ENCODE data around the gene SMARCB1. TPM values are rescaled to one million over a fixed set of nuclear protein-coding genes. Genes with fewer than 3 reads are reported as not detected.

SMARCB1 gene
- total and polyA plus RNA-seq, 2 experiments from 2014 or later = 114 to 132 TPM

- TF ChIP-seq REST (IDR thresholded peaks at IDR 0.05; ENCODE audit: unreplicated experiment) = no peak
Measured at GRCh38 chr22:23767303-23767672, 19.5 kb upstream of the SMARCB1 start (continued).

- Mint-ChIP-seq H3K27ac (no peak within 1 kb of the TSS), H3K4me3 (peak within 1 kb of the TSS; percentile 83)
- DNase-seq (ENCODE audit: low spot score) = peak; percentile 90
- TF ChIP-seq ZNF331 (CRISPR knock-in tag; IDR thresholded peaks at IDR 0.05; ENCODE audit: low read depth) (no peak), NANOG (IDR thresholded peaks at IDR 0.05; ENCODE audit: borderline replicate concordance) (no peak), EZH2 (IDR thresholded peaks at IDR 0.05; ENCODE audit: low read depth, unreplicated experiment) (no peak), ETS1 (IDR thresholded peaks at IDR 0.05) (no peak), CTCF (conservative IDR thresholded peaks at IDR 0.05; ENCODE audit: low read depth in 2 of 2) (peak; percentile 65 to 76), STAT1 (IDR thresholded peaks at IDR 0.05; ENCODE audit: unreplicated experiment) (no peak), REST (IDR thresholded peaks at IDR 0.05; ENCODE audit: unreplicated experiment) (no peak), CREB1 (CRISPR knock-in tag; IDR thresholded peaks at IDR 0.05; ENCODE audit: low read depth) (peak; percentile 28; the same call in 1 of the 2 replicates), EZH2phosphoT487 (IDR thresholded peaks at IDR 0.05; ENCODE audit: unreplicated experiment) (no peak)
Measured at GRCh38 chr22:23767673-23768548, 18.9 kb upstream of the SMARCB1 start, which contains the start of gene CHCHD10. TSS of gene CHCHD10 (minus strand) at chr22:23767972. CDS start at chr22:23767874, 98 bp downstream.

More at GRCh38 chr22:23767673-23768548, 18.9 kb upstream of the SMARCB1 start, which contains the start of gene CHCHD10:
- Histone ChIP-seq H4K20me1 (replicated peaks; ENCODE audit: insufficient read depth) (no peaks in the 10 kb centered on the region), H3K79me2 (replicated peaks; ENCODE audit: insufficient read depth) (no peaks in the 10 kb centered on the region), H3K9me2 (ENCODE audit: insufficient read depth) (no peaks in the 10 kb centered on the region), H3K36me3 (ENCODE audit: insufficient read depth) (no peaks in the 10 kb centered on the region; the same call in 1 of the 2 replicates), H3F3A (replicated peaks; ENCODE audit: low read depth) (peaks cover 5% of the 10 kb centered on the region), H3K4me1 (ENCODE audit: insufficient read depth) (peaks cover 24% of the 10 kb centered on the region), H3K27ac (ENCODE audit: low read depth) (no peak within 1 kb of the TSS), H3K4me2 (peak within 1 kb of the TSS; percentile 99), H3K4me3 (peak within 1 kb of the TSS; percentile 92), H3K27me3 (ENCODE audit: insufficient read depth) (peaks cover 20% of the 10 kb centered on the region), H2AFZ (peak within 1 kb of the TSS; percentile 96)
- H3K4me1 Mint-ChIP-seq = peaks cover 35% of the 10 kb centered on the region
- H3K36me3 Mint-ChIP-seq (ENCODE audit: low read depth) = peaks cover 14% of the 10 kb centered on the region
- ATAC-seq = peak; percentile 52
- H3K27me3 Mint-ChIP-seq (ENCODE audit: insufficient read depth, low read depth, poor library complexity) = peaks cover 31% of the 10 kb centered on the region
- H3K9me3 Mint-ChIP-seq = no peaks in the 10 kb centered on the region

Data from GM23338 (cell line).